ENCODE measurements around the gene SPSB2.
A peak's percentile ranks its signal among the peaks of the same experiment; 100 is the strongest.
"Not testable (repeated sequence)": the region's sequence is repeated elsewhere in the genome, so short reads cannot be mapped to it uniquely, and the experiment has no call there.

Gene SPSB2

DNA sequence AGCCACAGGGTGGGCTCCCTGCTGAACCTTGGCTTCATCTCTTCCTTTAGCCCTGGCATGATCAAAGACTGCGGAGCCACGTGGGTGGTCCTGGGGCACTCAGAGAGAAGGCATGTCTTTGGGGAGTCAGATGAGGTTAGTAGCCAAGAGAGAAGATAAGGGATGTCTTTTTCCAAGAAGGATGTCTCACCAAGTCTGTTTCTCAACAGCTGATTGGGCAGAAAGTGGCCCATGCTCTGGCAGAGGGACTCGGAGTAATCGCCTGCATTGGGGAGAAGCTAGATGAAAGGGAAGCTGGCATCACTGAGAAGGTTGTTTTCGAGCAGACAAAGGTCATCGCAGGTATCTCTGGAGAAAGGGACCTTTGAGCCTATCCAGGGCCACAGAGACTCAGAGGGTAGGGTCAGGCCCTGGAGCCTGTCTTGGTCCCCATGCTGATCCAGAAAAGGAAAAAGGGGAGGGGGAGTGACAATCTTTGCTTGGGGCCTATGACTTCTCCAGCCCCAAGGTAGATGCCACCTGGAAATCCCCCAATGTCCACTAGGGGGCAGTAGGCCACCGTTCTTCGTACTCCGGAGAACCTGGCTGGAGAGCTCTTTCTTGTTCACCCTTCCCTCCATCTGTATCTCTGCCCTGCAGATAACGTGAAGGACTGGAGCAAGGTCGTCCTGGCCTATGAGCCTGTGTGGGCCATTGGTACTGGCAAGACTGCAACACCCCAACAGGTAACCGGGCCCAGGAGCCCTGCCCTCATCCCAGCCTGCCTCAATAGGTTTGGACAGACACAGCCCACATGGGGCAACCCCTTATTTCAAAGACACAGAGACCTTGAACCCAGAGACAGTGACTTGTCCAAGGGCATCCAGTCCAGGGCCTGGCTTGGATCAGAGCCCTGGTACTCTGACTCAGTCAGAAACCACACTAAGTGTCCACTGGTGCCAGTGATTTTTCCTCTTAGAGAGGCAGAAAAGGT lies 3.8 kb downstream of the SPSB2 start:
- DNase-seq = peak; percentile 82

DNA sequence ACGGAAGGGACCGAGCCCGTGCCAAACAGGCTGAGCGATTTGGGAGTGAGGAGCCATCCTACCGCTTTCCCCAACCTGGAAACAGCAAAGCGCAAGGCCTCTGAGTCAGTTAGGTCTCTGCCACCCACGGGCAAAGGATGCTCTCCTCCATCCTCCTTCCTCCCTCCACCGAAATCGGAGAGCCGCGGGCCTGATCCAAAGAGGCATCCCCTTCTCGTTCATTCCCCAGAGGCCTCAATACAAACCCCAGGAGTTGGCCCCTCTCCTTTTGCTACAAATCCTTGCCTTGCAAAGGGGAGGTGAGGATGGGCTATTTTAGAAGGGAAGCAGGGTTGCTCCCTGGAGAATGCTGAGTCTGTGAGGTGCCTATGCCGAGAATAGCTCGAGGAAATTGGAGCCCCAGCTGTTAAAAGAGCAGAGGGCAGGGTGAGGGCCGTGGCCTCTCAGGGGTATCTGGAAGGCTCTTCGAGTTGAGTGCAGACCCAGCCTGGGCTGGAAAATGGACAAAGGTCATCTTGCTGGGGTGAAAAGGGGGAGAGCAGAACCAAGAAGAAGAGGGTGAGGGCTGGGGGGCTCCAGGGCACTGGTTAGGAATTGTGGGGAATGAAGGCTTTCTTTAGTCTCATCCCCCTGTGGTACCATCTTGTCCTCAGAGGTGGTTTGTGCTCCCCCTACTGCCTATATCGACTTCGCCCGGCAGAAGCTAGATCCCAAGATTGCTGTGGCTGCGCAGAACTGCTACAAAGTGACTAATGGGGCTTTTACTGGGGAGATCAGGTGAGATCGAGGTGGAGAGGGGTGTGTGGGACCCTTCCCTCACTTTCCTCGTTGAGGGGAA lies 4.7 kb downstream of the SPSB2 start:
- DNase-seq = peak; percentile 36

GRCh38 chr12:6867413-6868210 lies 5.5 kb downstream of the SPSB2 start, which contains the start of gene TPI1:
TPI1 (plus strand) TSS chr12:6867531; CDS start chr12:6867567, 36 bp downstream.
- peak; percentile 86 for DNase-seq

GRCh38 chr12:6866920-6867412 lies 6.1 kb downstream of the SPSB2 start:
- peak; percentile 80 for DNase-seq

DNA sequence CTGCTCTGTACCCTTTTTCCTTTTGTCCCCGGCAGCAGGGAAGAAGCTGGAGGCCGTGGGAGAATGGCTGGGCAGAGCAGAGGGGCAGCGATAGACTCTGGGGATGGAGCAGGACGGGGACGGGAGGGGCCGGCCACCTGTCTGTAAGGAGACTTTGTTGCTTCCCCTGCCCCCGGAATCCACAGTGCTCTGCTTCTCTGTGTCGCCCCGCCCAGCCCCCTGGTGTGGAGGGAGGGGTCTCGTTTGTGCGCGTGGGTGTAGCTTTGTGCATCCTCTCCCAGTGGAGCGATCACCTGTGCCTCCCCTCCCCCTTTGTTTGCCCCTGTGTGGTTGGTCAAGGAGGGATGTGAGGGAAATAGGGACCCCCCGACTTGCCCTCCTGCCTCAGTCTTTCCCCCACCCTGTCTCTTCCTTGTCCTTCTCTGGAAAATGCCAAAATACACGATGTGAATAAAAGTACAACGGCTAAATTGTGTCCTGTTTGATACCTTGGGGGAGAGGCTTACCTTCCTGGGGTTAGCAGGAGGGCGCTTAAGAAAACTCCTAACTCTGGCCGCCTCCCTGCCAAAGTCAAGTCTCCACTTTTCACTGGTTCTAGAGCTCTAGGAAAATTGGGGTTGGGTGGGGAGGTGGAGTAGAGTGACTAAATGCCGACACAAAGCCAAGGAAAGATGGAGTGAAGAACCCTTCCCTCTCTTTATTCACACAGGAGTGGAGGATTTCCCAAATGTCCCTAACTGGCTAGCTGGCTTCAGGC lies 6.8 kb downstream of the SPSB2 start:
- no peak for DNase-seq

GRCh38 chr12:6865307-6865706 lies 7.8 kb downstream of the SPSB2 start:
- not testable (repeated sequence) for DNase-seq

GRCh38 chr12:6863586-6864321 lies 9.3 kb downstream of the SPSB2 start:
- no peak for DNase-seq

GRCh38 chr12:6863033-6863432 lies 10.1 kb downstream of the SPSB2 start:
- DNase-seq = no peak

DNA sequence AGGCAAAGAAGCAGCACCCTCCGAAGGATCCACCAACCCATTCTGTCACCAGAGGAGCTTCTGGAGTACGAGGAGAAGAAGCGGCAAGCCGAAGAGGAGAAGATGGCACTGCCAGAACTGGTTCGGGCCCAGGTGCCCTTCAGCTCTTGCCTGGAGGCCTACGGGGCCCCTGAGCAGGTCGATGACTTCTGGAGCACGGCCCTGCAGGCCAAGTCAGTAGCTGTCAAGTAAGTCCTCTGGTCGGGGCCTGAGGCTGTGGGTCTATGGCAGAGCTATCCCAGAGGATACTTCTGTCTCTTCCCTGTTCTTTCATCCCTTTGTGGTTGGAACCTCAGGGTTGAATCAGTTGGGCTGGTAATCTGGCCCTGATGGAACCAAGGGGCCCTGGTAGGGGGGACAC lies 11.7 kb downstream of the SPSB2 start:
- no peak for DNase-seq

DNA sequence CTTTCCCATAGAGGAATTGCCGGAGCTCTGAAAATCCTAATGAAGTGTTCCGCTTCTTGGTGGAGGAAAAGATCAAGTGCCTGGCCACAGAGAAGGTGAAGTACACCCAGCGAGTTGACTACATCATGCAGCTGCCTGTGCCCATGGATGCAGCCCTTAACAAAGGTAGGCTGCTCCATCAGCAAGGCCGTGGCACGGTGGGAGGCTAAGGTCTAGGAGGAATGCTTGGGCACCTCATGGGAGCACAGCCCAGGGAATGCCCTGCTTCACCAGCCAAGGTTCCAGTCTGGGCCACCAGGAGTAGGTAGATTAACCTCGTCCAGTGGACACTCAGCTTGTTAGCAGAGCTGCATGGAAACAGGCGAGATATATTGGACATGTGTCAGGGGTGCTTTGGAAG lies 12.2 kb downstream of the SPSB2 start:
- DNase-seq = no peak

- DNase-seq = no peak
Observed at GRCh38 chr12:6860116-6860515, 13.0 kb downstream of the SPSB2 start.

- DNase-seq = no peak
Observed at GRCh38 chr12:6858799-6859198, 14.3 kb downstream of the SPSB2 start.

- no peak for DNase-seq
Observed at GRCh38 chr12:6855322-6855721, 17.8 kb downstream of the SPSB2 start.

- DNase-seq = no peak
Observed at GRCh38 chr12:6854036-6854435, 19.1 kb downstream of the SPSB2 start.

- DNase-seq = no peak
Observed at GRCh38 chr12:6853626-6854025, 19.5 kb downstream of the SPSB2 start.

- no peak for DNase-seq
Observed at GRCh38 chr12:6852651-6853354, 20.3 kb downstream of the SPSB2 start.

GRCh38 chr12:6851921-6852650 lies 21.0 kb downstream of the SPSB2 start, which contains the start of gene USP5:
USP5 (plus strand) TSS chr12:6852150; CDS start chr12:6852180, 30 bp downstream.
- peak; percentile 100 for DNase-seq

DNA sequence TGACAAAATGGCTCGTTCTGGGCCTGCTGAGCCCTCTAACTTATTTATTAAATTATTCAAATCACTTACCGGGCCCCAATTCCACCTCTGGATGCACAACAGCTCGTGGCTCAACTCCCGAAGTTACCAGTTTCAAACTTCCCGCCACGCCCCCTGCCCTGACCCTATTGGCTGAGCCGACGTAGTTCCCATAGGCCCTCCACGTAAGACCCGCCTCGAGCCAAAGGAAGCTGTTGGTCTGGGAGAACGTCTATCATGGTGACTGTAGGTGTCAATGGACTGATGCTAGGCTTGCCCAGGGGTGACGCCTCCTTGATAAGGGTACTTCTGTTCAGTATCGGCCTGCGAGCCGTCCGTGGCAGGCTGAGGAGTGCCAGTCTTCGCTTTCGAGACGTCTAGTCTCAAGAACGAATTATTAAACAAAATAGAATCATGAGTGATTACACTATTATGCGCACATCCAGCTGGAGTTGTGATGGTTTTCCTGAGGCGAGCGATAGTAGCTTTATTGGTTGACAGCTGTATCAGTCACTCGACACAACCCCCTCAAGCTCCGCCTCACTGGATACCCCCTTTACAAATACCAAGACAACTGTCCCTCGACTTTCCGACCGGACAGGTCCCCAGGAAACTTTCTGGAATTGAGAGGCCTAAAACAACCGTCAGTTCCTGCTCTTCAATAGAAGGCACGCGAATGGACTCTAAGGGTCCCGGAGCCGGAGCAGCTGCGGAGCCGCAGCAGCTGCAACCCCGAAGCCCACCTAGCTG lies 21.8 kb downstream of the SPSB2 start, which contains the start of gene CDCA3:
TSS of gene CDCA3 (minus strand) at position 134 of the 768 bp plus-strand sequence. CDS start 334 bp downstream, outside the sequence.
- peak; percentile 97 for DNase-seq

- no peak for DNase-seq
Observed at GRCh38 chr12:6850796-6851152, 22.3 kb downstream of the SPSB2 start.

All from retina (tissue), 1 donor.